ENCODE data around the gene ACOT11.

ACOT11 gene

GRCh38 chr1:54593571-54594160 is 45.6 kb downstream of the ACOT11 start:
- no peak for DNase-seq

DNA sequence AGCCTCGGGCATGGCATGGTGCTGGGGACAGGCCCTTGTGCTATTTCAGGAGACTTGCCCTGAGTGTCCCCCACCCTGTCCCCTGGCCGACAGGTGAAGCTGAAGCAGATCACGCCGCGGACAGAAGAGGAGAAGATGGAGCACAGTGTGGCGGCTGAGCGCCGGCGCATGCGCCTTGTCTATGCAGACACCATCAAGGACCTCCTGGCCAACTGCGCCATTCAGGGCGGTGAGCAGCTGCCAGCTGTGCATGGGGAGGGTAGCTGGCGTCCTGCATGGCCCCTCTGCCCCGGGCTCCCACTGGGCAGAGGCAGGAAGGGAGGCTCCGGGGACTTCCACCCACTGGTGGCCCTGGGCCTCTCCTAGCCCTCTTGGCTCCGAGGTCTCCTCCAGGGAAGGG is 46.4 kb downstream of the ACOT11 start:
- no peak for DNase-seq

DNA sequence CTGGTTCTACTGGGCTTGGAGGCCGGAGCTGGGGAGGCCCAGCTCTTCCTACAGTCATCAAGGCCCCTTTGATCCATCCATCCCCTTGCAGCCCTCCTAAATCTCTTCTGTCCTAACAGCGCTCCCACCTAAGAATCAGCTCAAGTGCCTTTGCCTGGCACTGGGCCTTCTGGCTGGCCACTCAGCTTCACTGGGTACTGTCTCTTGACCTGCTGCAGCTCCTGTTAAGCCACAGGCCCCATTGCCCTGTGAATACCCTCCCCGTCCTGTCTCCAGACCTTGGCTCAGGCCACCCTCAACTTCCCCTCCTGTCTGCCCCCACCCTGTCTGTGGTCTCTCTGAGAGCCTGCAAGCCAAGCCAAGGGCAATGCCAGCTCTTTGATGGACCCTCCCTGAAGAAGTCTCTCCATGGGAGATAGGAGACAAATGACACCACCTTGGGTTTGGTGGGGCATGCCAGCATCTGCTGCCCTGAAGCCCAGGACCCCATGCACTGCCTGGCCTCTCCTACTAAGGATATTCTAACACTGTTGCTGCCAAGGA is 48.0 kb downstream of the ACOT11 start:
- DNase-seq: no peak

- DNase-seq: no peak
Measured at GRCh38 chr1:54596756-54597155, 48.7 kb downstream of the ACOT11 start.

GRCh38 chr1:54597455-54598030 is 49.5 kb downstream of the ACOT11 start:
- DNase-seq: no peak

DNA sequence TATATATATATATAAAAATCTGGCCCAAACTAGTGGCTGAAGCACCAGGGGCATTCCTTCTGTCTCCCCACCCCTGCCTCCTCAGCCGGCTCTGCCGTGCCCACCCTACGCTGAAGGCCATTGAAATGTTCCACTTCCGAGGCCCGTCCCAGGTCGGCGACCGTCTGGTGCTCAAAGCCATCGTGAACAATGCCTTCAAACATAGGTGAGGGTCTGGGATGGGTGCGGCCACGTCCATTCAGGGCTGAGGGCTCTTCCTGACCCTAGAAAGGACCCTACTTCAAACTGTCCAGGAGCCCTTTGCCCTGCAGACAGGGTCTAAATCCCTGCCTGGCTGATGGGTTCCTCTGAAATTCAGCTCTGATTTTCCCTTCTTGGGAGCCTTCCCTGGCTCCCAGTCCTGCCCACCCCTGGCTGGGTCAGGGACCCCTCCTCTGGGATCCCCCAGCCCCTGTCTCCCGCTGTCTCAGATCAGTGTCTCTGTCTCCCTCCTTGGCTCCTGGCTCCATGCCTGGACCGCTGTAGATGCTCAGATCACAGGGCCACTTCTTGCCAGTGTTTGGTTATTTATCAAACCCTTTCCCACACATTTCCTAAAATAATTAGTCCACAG is 51.3 kb downstream of the ACOT11 start:
- no peak for DNase-seq

DNA sequence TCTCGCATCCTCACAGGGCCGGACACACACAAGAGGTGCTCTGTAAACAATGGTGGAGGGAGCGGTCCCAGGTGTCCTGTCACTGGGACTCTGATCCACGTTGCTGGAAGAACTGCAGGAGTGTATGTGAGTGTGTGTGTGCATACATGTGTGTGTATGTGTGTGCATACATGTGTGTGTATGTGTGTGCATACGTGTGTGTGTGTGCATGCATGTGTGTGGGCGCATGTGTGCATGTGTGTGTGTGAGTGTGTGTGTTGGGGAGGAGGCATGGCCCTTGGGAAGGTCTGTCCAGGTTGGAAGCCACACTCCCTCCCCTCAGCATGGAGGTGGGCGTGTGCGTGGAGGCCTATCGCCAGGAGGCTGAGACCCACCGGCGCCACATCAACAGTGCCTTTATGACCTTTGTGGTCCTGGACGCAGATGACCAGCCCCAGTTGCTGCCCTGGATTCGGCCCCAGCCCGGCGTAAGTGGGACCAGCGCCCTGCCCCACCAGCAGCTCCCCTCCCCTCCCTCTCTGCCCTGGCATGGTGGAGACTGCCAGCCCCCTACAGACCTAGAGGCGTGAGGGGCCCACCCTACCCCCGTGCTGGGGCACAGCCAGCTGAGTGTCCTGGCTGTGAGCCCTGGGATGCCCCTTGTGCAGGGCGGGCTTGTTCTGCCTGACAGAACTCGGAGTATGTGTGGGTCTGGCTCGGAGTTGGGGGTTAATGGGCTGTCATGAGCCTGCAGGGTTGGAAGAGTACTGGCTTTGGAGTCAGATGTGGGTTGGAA is 53.1 kb downstream of the ACOT11 start:
- DNase-seq: no peak

GRCh38 chr1:54601730-54602129 is 53.7 kb downstream of the ACOT11 start:
- no peak for DNase-seq

GRCh38 chr1:54602554-54602953 is 54.5 kb downstream of the ACOT11 start:
- no peak for DNase-seq

- no peak for DNase-seq
Measured at GRCh38 chr1:54603241-54603640, 55.2 kb downstream of the ACOT11 start.

- DNase-seq: no peak
Measured at GRCh38 chr1:54604051-54604450, 56.0 kb downstream of the ACOT11 start.

GRCh38 chr1:54604572-54605370 is 56.7 kb downstream of the ACOT11 start:
- no peak for DNase-seq

GRCh38 chr1:54606096-54606989 is 58.3 kb downstream of the ACOT11 start:
- DNase-seq: no peak

GRCh38 chr1:54606990-54607325 is 58.9 kb downstream of the ACOT11 start:
- DNase-seq: no peak

GRCh38 chr1:54607821-54608565 is 60.0 kb downstream of the ACOT11 start:
- no peak for DNase-seq

- no peak for DNase-seq
Measured at GRCh38 chr1:54608566-54609230, 60.7 kb downstream of the ACOT11 start.

DNA sequence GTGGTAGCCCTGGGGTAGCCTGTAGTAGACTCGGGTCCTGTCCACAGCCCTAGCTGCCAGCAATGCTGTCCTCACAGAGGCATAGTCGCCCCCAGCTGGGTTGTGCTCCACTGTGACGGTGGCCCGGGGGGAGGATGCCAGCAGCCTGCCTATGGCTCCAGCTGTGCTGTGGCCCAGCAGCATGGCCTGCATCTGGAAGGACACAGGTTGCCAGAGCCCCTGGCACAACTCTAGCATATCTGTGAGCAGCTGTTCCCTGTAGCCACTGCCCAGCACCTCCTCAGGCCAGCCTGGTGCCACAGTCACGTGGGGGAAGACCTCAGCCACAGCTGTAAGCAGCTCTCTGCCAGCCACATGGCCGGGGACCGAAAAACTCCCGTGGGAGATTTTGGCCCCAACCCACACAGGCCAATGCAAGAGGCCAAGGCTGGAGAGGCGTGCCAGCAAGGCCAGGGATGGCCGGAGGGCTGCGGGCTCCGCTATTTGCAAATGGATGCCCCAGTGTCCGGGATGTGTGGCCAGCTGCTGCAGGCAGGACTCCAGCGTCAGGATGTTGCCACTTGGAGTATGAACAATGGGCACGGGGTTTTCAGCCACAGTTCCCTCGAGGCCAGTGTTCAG is 61.4 kb downstream of the ACOT11 start:
- peak; percentile 75 for DNase-seq

DNA sequence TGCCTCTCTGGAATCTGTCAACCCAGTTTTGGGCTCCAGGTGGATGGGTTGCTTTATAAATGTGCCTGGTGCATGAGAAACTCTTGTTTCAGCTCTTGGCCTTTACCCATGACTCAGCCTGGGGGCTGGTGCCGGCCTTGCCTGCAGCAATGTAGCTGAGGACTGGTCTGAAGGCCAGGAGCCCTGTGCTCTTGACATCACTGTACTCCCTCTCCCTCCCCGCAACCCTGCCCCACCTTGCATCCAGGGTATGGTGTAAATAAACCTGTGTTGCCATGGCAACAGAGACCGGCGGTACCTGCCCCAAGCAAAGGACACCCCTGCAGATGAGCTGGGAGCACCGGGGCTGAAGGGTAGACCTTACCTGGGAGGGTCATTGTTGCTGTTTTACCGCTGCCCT is 62.0 kb downstream of the ACOT11 start:
- no peak for DNase-seq

GRCh38 chr1:54610601-54611580 is 62.9 kb downstream of the ACOT11 start:
- DNase-seq: no peak

All from right hindlimb (tissue), 1 donor.